Stimulated activated naive CD8-positive, alpha-beta T cell treated with anti-CD3 and anti-CD28 coated beads, Interleukin-15, Interleukin-2, amounts not matched to agents 100 ng/mL and 50 ng/mL, for 24 hours (primary cell): Measurements from ENCODE around the gene CTSF.
"Not testable (repeated sequence)": the region's sequence is repeated elsewhere in the genome, so short reads cannot be mapped to it uniquely, and the experiment has no call there.

Experiments
- H3K27ac Mint-ChIP-seq: one replicate; pipeline ENCODE4 v1.8.0; 2021; ENCODE audit warnings: mild to moderate bottlenecking, mixed read lengths
- H3K27me3 Mint-ChIP-seq: one replicate; pipeline ENCODE4 v1.8.0; 2021; ENCODE audit warnings: mixed read lengths
- H3K36me3 Mint-ChIP-seq: one replicate; pipeline ENCODE4 v1.8.0; 2021; ENCODE audit warnings: low read depth, mixed read lengths
- H3K4me1 Mint-ChIP-seq: one replicate; pipeline ENCODE4 v1.8.0; 2021; ENCODE audit warnings: low read depth, mixed read lengths
- H3K4me3 Mint-ChIP-seq: one replicate; pipeline ENCODE4 v1.8.0; 2021; ENCODE audit warnings: mild to moderate bottlenecking, mixed read lengths
- H3K9me3 Mint-ChIP-seq: one replicate; pipeline ENCODE4 v1.8.0; 2021; ENCODE audit warnings: mixed read lengths

The CTSF gene

DNA sequence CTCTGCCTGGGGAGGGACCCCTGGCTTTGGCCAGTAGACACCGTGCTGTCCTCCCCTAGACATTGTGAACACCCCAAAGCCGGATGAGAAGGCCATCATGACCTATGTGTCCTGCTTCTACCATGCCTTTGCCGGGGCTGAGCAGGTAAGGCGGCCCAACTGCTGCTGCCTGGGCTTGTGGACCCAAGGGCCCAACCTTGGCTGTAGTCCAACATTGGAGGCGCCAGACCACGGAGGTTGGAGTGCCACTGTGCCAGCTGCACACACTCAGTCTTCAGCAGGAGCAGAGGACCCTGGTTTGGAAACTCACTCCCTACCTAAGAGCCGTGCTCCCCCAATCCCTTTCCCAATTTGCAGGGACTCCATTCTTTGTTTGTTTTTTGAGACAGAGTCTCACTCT is 12.3 kb downstream of the CTSF start:
- no peaks in the 10 kb centered on the region for H3K9me3 Mint-ChIP-seq
- H3K27ac Mint-ChIP-seq = no peak overlapping the region
- H3K27me3 Mint-ChIP-seq = peaks cover 16% of the 10 kb centered on the region
- H3K4me1 Mint-ChIP-seq = peaks cover 6% of the 10 kb centered on the region
- no peaks in the 10 kb centered on the region for H3K36me3 Mint-ChIP-seq
- H3K4me3 Mint-ChIP-seq = no peak overlapping the region

DNA sequence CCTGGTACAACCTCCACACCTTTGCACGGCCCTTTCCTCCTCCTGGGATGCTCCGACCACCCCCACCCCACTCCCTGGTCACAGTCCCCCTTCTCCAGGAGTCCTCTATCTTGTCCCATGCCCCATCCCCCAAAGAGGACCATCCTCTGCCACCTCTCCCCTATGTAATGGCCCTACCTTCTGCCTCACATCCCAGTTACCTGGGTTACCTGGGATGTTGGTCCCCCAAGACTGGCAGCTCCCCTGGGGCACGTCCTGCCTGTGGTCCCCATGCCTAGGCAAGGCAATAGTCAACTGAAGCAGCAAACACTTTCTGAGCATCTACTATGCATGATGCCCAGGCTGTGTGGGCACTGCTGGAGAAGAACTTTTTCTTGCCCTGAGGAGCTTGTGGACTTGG is 13.0 kb downstream of the CTSF start:
- H3K4me3 Mint-ChIP-seq = no peak overlapping the region
- H3K9me3 Mint-ChIP-seq = no peaks in the 10 kb centered on the region
- H3K4me1 Mint-ChIP-seq = peaks cover 6% of the 10 kb centered on the region
- H3K36me3 Mint-ChIP-seq = no peaks in the 10 kb centered on the region
- no peak overlapping the region for H3K27ac Mint-ChIP-seq
- H3K27me3 Mint-ChIP-seq = peaks cover 16% of the 10 kb centered on the region

- Mint-ChIP-seq H3K27ac (no peak overlapping the region), H3K9me3 (no peaks in the 10 kb centered on the region), H3K27me3 (peaks cover 16% of the 10 kb centered on the region), H3K4me1 (peaks cover 6% of the 10 kb centered on the region), H3K4me3 (no peak overlapping the region), H3K36me3 (no peaks in the 10 kb centered on the region)
These were observed 13.8 kb downstream of the CTSF start for GRCh38 chr11:66554602-66555001.

DNA sequence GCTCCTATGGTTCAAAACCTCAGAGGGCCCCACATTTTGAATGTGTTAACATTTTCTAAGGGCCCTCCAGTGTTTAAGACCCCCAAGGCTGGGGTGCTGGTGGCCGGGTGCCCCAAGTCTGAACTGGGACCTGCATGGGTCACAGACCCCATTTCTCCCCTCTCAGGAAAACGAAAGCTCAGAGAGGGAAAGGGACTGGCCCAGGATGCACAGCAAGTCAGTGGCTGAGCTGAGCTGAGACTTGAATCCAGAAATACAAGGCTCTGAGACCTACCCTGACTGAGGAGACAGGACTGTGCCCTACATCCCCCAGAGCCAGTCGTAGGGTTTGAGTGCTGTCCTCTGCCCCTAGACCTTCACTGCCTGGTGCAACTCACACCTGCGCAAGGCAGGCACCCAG is 17.5 kb downstream of the CTSF start:
- no peaks in the 10 kb centered on the region for H3K9me3 Mint-ChIP-seq
- no peaks in the 10 kb centered on the region for H3K36me3 Mint-ChIP-seq
- H3K4me3 Mint-ChIP-seq = no peak overlapping the region
- peaks cover 4% of the 10 kb centered on the region for H3K4me1 Mint-ChIP-seq
- peaks cover 8% of the 10 kb centered on the region for H3K27me3 Mint-ChIP-seq
- H3K27ac Mint-ChIP-seq = no peak overlapping the region

DNA sequence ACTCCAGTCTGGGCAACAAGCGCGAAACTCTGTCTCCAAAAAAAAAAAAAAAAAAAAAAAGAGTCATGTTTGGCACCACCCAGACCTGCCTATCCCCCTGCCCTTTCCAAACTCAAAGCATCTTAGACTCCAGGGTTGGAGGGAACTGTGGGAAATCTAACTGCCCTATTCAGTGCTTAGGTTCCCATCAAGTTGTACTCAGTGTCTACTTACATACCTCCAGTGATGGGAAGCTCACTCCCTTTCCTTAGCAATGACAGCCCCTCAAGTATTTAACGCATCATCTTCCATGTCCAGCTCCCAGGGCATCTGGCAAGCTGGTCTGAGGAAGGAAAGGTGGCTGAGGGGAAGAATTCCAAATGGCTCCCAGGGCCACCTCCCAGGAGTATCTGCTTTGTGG is 18.7 kb downstream of the CTSF start:
- H3K9me3 Mint-ChIP-seq = no peaks in the 10 kb centered on the region
- H3K4me3 Mint-ChIP-seq = no peak overlapping the region
- peaks cover 9% of the 10 kb centered on the region for H3K4me1 Mint-ChIP-seq
- no peaks in the 10 kb centered on the region for H3K36me3 Mint-ChIP-seq
- H3K27me3 Mint-ChIP-seq = peaks cover 8% of the 10 kb centered on the region
- H3K27ac Mint-ChIP-seq = no peak overlapping the region

GRCh38 chr11:66548774-66549630 is 19.4 kb downstream of the CTSF start:
- Mint-ChIP-seq H3K27ac (no peak overlapping the region), H3K27me3 (peaks cover 8% of the 10 kb centered on the region), H3K4me3 (no peak overlapping the region), H3K36me3 (no peaks in the 10 kb centered on the region), H3K4me1 (peaks cover 14% of the 10 kb centered on the region), H3K9me3 (no peaks in the 10 kb centered on the region)

DNA sequence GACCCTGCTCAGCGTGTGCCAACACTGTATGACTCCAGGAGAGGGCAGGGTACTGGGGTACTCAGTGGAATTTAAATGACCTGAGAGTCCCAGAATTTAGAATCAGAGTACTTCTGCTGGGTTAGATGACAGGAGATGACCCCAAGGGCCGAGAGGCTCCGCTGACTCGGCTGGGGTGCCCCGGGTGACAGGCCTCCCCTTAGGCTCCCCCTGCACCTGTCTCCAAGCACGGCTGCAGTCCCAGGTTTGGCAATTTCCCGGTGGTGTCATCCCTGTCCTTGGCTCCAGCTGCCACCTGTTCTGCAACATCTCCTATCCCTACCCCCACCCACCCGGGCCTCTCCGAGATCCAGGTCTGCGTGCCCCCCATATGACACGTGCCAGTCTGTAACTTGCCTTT is 20.4 kb downstream of the CTSF start:
- Mint-ChIP-seq H3K4me3 (no peak overlapping the region), H3K27me3 (peaks cover 8% of the 10 kb centered on the region), H3K9me3 (no peaks in the 10 kb centered on the region), H3K27ac (no peak overlapping the region), H3K36me3 (no peaks in the 10 kb centered on the region), H3K4me1 (peaks cover 23% of the 10 kb centered on the region)

GRCh38 chr11:66547662-66548009 is 20.8 kb downstream of the CTSF start:
- Mint-ChIP-seq H3K4me1 (peaks cover 24% of the 10 kb centered on the region), H3K9me3 (no peaks in the 10 kb centered on the region), H3K36me3 (peaks cover under 1% of the 10 kb centered on the region), H3K27me3 (peaks cover 8% of the 10 kb centered on the region), H3K4me3 (no peak overlapping the region), H3K27ac (no peak overlapping the region)

DNA sequence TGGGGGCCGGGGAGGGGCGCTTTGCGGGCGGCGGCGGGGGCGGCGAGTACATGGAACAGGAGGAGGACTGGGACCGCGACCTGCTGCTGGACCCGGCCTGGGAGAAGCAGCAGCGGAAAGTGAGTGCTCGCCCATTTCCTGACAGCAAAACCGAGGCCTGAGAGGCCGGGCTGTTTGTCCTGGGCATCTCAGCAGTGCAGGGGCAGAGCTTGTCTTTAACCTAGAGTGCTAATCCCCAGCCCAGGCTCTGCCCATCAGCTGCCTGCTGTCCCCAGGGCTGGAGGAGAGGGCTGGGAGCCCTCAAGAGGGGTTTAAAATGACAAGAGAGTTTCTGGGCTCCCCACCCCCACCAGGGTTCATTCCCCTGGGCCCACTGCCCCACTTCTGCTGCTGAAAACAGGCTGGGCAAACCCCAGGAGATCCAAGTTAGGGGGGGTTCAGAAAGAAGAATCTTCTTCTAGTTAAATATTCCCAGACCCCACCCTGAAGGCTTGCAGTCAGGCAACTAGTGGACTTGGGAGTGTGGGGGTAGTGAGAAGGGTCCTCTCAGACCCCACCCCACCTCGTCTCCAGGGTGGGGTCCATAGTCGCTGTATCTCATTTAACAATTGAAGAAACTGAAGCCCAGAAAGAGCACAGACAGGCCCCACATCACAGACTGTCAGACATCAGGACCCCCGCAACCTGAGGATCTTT is 21.3 kb downstream of the CTSF start:
- Mint-ChIP-seq H3K4me1 (peaks cover 24% of the 10 kb centered on the region), H3K27me3 (peaks cover 8% of the 10 kb centered on the region), H3K27ac (no peak overlapping the region), H3K4me3 (peak overlapping the region; percentile 81), H3K36me3 (peaks cover 6% of the 10 kb centered on the region), H3K9me3 (no peaks in the 10 kb centered on the region)

DNA sequence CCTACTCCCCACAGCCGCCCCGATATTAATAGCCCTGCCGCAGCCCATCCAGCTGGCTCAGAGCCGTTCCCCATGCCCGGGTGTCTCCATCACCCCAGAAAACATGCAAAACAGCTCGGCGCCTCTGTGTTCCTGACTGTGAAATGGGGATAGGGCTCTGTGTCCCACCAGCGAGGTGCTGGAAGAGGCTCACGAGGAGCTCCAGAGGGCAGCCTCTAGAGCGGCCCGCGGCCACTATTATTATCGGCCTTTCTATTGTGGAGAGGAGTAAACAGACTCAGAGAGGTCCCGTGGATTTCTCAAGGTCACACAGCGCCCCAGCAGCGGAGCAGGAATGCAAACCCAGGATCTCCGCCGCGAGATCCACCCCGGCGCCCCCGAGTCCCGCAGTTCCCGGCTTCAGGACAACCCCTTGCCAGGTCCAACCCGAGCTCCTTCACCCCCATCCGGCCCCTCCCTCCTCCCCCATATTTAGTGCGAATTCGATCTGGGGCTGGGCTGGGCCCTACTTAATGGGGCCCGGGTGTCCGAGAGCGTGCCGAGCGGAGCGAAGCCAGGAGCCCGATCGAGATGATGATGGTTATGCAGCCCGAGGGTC is 21.9 kb downstream of the CTSF start, which contains the start of gene ACTN3:
ACTN3 (plus strand) TSS at position 536 of the 598 bp plus-strand sequence; CDS start at position 571, 35 bp downstream.
- Mint-ChIP-seq H3K27me3 (peaks cover 8% of the 10 kb centered on the region), H3K36me3 (peaks cover 9% of the 10 kb centered on the region), H3K9me3 (no peaks in the 10 kb centered on the region), H3K27ac (peak within 1 kb of the TSS; percentile 72), H3K4me3 (peak within 1 kb of the TSS; percentile 81), H3K4me1 (peaks cover 27% of the 10 kb centered on the region)

- Mint-ChIP-seq H3K27ac (peak within 1 kb of the TSS; percentile 82), H3K4me1 (peaks cover 29% of the 10 kb centered on the region), H3K27me3 (peaks cover 8% of the 10 kb centered on the region), H3K4me3 (peak within 1 kb of the TSS; percentile 92), H3K36me3 (peaks cover 12% of the 10 kb centered on the region), H3K9me3 (no peaks in the 10 kb centered on the region)
These were observed 22.6 kb downstream of the CTSF start, which contains the start of gene ZDHHC24 for GRCh38 chr11:66545701-66546367. Gene ZDHHC24 (minus strand): TSS chr11:66546048. CDS start chr11:66546003, 45 bp downstream.

DNA sequence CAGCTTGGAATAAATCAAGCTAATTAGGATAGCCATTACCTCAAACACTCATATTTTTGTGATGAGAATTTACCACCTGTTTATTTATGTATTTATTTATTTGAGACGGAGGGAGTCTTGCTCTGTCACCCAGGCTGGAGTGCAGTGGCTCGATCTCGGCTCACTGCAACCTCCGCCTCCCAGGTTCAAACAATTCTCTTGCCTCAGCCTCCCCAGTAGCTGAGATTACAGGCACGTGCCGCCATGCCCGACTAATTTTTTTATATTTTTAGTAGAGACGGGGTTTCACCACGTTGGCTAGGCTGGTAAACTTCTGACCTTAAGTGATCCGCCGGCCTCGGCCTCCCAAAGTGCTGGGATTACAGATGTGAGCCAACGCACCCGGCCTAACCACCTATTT is 23.5 kb downstream of the CTSF start:
- not testable (repeated sequence) for H3K9me3 Mint-ChIP-seq, H3K27me3 Mint-ChIP-seq
- Mint-ChIP-seq H3K4me1 (peaks cover 29% of the 10 kb centered on the region), H3K4me3 (peak overlapping the region; percentile 92), H3K36me3 (peaks cover 12% of the 10 kb centered on the region), H3K27ac (peak overlapping the region; percentile 82)

- H3K27me3 Mint-ChIP-seq = peaks cover 2% of the 10 kb centered on the region
- peaks cover 12% of the 10 kb centered on the region for H3K36me3 Mint-ChIP-seq
- H3K4me1 Mint-ChIP-seq = peaks cover 29% of the 10 kb centered on the region
- no peaks in the 10 kb centered on the region for H3K9me3 Mint-ChIP-seq
- H3K4me3 Mint-ChIP-seq = peak overlapping the region; percentile 68
- peak overlapping the region; percentile 65 for H3K27ac Mint-ChIP-seq
These were observed 24.9 kb downstream of the CTSF start for GRCh38 chr11:66543263-66544107.

DNA sequence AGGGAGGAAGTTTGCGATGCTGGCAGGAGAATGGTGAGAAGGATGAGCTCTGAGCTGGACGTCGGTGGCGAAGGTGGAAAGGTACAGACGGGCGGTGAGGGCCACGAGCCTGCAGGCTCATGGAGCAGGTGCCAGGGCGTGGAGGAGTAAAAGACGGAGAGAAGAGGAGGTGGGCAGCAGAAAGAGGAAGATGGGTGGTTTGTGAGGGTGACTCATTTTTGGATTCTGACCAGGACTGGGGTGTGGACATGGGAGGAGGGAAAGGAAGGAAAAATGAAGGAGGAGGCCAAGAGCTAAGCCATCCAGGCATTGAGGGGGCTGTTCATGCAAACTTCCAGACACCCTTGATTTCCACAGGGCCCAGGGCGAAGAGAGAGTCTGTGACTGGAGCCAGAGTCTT is 26.0 kb downstream of the CTSF start:
- Mint-ChIP-seq H3K27me3 (no peaks in the 10 kb centered on the region), H3K4me3 (no peak overlapping the region), H3K27ac (peak overlapping the region; percentile 17), H3K9me3 (no peaks in the 10 kb centered on the region), H3K4me1 (peaks cover 29% of the 10 kb centered on the region), H3K36me3 (peaks cover 12% of the 10 kb centered on the region)
